ENCODE measurements around the gene VAMP2.

VAMP2 gene

GRCh38 chr17:8122924-8123694, 39.6 kb downstream of the VAMP2 start:
- peak; percentile 24 for DNase-seq

GRCh38 chr17:8122422-8122923, 40.3 kb downstream of the VAMP2 start:
- DNase-seq: peak; percentile 54

DNA sequence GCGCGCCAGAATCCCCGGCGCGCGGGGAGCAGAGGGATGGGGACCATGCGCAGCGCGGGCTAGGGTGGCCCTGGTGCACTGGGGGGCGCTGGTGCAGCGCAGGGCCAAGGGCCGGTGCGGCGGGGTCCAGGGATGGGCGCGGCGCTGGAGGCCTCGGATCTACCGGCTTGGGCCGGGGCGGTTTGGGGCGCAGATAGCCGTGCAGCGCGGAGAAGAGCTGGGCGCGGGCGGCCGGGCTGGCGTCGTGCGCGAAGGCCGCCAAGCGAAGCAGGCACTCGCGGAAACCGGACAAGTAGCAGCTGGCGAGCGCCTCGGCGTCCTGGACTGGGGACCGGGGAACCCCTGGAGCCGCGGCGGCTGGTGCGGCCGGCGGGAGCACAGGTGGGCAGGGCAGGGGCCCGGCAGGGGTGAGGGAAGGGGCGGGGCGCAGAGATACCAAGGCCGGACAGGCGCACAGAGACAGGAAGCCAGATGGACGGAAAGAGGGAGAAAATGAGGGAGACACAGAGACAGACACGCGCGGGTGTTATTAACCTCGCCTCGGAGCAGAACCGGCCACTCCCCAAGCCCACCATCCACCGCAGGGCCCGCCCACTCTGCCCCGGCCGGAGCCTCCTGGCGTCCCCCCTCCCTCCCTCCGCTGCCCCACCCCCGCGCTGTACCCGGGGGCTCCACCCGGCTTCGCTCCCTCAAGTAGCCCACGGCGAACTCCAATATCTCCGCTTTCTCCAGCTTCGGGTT, 40.9 kb downstream of the VAMP2 start:
- peak; percentile 76 for DNase-seq

DNA sequence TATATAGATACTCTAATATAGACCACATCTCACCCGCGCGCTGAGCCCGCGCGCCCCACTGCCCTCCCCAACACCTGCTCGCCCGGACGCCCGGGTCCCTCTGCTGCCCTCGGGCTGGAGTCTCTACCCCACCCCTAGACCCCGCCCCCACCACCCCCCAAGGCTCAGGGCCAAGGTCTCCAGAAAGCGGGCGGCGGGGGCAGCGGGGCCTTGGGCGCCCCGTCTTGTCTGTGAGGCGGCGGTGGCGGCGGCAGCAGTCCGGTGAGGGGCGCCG, 41.4 kb downstream of the VAMP2 start:
- DNase-seq: no peak

DNA sequence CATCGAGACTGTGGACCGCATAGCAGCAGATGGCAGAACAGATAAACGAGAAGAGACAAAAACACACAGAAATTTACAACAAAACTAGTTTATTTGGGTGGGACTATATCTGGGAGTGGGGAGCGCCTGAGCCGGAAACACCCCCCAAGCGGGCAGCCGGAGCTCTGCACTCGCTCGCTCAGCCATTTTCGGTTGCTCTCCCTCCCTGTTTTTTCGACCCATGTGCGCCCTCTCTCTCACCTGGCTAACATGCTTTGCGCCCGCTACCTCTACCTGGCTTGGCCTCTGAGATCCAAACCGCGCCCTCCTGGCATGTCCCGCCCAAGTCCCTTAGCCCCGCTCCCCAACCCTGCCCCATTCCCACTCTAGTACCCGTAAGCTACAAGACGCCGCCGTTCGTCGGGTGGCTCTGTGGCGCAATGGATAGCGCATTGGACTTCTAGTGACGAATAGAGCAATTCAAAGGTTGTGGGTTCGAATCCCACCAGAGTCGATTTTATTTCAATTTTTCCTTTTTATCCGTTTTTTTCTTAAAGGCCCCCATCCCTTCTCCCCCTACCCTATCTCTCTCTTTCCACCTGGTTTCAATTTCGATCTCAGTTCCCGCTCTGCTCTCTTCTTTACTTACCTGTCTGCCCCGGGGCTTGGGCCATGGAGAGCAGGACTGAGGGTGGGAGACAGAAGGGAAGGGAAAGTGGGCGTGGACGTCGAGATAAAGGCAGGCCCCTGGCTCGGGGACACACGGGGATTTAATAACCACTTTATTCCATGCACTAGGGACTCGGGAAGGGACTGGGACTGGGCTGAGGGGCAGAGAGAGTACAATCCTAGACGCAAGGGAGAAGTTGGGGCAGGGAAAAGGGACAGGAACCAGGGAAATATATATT, 42.0 kb downstream of the VAMP2 start:
- peak; percentile 84 for DNase-seq

DNA sequence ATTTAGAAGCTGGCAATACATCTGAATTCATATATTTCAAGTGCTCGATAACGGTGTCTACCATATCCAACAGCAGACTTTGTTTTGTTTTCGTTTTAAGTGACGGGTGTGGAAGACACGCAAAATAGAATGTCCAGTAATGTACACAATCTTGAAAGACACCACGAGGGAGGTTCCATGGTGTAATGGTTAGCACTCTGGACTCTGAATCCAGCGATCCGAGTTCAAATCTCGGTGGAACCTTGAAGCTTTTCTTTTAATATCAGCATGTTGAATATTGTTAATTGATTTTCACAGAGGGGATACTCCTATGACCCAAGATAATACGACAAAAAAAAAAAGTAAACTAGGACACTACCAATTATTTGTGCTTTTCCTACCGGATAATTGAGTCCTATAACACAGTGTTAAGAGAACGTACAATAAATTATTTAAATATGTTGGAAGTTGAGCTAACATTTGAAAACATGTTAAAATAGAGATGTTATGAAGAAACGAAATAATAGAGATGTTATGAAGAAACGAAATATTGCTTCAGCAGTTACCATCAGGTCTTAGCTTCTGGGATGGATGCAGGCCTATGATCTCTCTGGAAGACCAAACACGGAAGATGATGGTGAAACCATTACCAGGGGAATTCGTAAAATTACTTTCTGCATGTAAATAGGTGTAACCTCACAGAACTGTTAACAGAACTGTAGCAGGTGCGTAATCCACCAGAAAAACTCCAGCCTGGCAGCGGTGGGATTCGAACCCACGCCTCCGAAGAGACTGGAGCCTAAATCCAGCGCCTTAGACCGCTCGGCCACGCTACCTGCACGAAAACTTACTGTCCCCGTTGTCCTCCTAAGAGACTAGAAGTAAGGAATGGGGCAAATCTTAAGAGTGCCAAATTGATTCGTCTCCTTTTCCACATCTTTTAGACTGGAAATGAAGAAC, 42.9 kb downstream of the VAMP2 start:
- DNase-seq: peak; percentile 96

DNA sequence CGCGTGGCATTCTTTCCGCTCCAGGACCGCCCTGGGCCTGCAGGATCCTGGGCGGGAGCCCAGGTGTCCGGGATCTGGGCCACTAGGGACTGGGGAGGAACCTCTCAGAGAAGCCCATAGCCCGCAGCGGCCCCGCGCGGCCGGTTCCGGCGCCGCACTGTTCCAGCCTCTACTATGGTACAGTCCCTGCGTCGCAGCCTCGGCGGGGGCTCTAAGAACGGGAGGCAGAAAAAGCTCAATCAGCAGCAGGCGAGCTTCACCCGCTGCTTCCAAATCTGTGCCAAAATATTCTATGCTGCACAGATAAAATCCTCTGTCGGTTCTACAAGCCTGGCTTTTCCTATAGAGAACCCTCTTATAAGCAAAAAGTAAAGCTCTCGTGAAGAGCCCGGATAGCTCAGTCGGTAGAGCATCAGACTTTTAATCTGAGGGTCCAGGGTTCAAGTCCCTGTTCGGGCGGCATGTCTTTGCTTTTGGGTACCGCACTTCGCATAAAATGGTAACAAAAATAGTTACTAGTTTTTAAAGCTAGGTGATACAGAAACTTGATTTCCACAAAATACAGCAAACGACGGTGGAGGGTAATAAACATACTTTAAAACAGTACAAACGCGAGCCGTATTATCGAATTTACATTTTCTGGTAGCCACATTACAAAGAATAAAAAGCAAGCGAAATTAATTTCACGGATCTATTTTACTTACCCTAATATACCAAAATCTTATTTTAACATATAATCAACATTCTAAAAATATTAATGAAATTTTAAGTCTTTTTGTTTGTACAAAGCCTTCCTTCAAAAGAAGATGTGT, 43.8 kb downstream of the VAMP2 start:
- DNase-seq: peak; percentile 88

DNA sequence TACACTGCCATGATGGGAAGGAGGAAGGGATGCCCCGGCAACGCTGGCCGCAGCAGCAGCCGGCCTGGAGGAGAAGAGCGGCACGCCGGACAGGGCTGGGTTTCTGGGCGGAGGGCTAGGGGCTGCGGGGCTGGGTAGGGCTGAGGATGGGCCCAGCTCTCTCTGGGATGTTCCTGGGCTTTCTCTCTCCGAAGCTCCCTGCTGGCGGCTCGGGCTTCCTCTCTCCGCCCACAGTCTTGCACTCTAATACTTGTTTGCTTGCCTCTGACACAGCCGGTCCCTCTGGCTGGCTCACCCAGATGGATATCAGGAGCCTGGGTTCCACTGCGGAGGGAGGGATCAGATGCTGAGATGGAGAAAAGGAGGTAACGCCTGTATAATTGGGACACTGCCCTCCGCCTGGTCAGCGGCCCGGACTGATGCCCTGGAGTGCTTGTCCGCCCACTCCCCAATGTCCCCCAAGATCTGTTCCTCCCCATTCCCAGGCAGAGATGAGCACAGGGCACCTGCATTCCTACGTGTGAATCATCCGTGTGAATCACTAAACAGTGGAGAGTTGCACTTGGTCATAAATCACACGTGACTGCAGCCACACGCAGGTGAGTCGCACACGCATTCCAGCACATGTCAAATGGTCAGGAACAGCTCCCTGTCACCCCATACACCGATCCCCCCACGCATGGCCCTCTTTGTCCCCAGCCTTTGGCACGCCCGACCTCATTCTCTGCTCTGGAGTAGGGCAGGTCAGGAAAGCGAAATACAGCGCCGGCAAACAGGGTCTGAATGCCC, 44.6 kb downstream of the VAMP2 start, which contains the start of gene ALOXE3:
Gene ALOXE3, minus strand, starts transcription at position 535 of the 789 bp plus-strand sequence. Its CDS starts 524 bp downstream, at position 11.
- peak; percentile 44 for DNase-seq

DNA sequence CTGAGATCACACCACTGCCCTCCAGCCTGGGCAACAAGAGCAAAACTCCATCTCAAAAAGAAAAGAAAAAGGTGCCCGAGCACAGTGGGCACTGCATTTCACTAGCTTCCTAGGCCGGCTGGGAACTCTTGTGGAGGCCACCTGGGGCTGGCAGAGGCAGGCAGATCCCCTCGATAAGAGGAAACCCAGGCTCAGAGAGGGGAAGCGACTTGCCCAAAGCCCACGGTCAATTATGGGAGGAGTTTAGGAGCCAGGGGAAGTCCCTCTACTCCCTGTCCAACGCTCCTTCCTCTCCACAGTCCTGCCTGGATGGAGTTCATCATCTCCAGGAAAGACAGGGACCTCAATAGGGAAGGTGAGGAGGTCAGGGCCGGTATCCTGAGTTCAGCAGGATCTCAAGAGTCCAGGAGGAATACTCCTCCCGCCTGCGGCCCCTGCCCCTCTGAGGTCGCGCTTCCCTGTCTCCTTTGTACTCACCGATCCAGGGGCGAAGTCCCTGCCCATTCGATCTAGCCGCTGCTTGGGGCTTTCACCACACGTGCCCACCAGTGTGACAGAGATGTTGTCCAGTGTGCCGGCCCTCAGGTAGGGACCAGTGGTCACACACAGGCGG, 45.3 kb downstream of the VAMP2 start:
- DNase-seq: no peak

GRCh38 chr17:8116776-8117175, 46.0 kb downstream of the VAMP2 start:
- no peak for DNase-seq

- DNase-seq: no peak
These were observed 51.8 kb downstream of the VAMP2 start for GRCh38 chr17:8110907-8111306.

- DNase-seq: no peak
These were observed 52.3 kb downstream of the VAMP2 start for GRCh38 chr17:8110456-8110804.

- DNase-seq: no peak
These were observed 52.9 kb downstream of the VAMP2 start for GRCh38 chr17:8109661-8110455.
